NCI-H1436 (cell line): Measurements from ENCODE around the gene WDFY4.

Experiments
- DNase-seq: peaks from one replicate; lab custom pipeline; 2025; lab: John Stamatoyannopoulos, UW

The WDFY4 gene

DNA sequence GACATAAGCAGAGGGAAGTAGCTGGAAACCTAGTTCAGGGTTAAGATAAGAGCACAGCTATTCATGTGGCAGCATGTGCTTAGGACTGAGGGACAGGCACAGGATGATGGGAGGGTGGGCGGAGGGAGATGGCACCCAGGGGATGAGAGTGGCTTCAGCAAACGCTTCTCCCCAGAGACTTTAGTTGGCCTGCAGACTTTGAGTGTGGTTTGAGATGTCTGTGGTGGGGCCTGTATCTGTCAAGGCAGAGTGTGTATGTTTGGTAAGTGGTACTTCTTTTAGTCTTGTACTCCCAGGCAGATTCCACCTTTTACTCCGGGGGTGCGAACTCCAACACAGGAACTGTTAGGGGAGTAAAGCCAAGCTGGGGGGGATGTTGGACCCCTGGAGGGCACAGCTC lies 88.9 kb downstream of the WDFY4 start:
- DNase-seq, result no peak

DNA sequence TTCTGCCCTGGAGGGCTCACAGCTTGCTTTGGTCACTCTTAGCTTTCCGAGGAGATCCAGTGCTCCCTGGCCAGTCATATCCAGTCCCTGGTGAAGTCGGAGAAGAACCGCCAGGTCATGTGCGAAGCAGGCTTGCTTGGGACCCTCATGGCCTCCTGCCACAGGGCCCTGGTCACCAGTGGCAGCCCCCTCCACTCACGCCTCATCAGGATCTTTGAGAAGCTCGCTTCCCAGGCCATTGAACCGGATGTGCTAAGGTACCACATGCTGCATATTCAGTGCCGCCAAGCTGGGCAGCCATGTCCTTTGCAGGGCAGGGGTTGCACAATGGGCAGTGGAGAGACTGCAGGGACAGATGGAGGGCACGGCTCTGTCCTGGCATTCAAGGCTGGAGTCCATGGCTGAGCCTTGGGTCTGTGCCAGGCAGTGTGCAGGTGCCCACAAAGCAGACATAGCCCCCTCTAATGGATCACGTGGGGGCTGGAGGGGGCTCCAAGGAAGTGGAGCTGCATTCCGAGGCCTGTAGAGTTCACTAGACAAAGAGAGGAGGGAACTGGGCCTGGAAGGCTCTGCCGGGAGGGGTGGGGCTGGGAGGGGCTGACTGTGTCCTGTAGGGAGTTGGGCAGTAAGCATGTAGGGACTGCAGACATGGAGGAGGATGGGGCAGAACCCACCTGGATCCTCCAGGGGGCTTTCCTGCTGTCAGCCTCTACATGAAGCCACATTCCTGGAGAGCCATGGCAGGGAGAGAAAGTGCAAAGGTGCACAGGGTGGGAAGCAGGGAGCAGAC lies 89.9 kb downstream of the WDFY4 start:
- no peak for DNase-seq

DNA sequence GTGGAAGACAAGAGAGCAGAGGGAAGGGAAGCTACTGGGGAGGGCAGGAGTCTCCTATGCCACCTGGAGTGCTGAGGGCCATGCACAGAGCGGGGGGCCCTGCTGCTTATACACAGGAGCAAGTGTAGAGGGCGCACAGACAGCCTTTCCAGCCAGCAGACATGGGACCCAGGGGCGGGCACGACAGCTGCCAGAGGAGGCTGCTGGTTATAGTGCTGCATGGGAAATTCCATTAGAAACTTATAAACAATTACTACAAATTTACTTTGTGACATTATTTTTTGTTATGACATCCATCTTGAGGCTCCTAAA lies 90.5 kb downstream of the WDFY4 start:
- no peak for DNase-seq

DNA sequence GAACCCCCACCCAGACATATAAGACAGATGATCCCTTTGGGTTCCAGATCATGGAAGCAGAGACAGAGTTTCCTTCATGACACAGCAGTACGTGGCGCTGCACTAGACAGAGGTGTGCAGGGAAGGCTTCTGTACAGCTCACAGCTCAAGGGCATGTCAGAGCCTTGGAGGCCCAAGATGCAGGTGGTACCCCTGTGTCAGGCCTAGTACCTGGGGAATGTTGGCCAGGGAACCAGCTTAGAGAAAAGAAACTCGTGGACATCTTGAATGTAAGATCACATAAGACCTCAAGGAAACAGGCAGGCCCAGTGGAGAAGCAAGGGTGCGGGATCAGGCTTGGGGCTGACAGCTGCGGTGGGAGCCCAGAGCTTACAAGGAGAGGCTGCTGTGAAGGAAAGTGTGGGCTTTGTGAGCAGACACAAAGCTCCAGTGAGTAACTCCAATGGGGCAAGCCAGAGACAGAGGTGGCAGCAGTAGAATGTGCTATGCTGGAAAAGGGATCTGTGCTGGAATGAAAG lies 91.4 kb downstream of the WDFY4 start:
- no peak for DNase-seq

DNA sequence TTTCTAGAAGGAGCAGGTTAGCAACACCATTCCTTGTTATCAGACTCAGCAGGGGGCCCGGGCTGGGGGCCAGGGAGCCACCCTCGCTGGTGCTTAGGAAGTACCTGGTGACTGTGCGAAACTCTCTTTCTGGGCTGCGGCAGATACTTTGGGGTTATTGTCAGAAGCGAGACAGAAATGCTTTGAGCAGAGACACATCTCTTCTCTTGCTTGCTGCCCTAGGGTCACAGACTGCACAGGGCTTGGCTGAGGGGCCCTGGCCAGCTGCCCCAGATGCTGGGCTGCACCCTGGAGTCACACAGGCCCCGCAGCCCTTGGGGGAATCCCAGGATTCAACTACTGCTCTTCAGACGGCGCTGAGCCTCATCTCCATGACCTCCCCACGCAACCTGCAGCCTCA lies 91.9 kb downstream of the WDFY4 start:
- DNase-seq, result no peak

DNA sequence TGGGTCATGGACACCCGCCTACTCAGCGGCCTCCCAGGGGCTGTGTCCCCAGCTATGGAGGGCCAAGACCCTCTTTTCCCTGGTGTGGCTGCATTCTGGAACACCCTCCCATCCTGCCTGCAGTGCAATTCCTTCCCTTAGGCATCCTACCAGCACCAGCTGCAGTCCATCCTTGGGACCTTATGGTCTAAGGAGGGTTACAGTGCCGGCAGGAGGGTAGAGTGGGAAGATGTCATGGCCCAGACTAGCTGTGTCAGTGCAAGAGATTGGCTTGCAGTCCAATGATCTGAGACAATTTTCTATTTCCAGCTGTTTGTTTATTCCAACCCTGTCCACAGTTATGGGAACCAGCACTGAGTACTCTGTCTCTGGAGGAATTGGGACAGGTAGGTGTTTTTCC lies 92.4 kb downstream of the WDFY4 start:
- DNase-seq, result no peak

DNA sequence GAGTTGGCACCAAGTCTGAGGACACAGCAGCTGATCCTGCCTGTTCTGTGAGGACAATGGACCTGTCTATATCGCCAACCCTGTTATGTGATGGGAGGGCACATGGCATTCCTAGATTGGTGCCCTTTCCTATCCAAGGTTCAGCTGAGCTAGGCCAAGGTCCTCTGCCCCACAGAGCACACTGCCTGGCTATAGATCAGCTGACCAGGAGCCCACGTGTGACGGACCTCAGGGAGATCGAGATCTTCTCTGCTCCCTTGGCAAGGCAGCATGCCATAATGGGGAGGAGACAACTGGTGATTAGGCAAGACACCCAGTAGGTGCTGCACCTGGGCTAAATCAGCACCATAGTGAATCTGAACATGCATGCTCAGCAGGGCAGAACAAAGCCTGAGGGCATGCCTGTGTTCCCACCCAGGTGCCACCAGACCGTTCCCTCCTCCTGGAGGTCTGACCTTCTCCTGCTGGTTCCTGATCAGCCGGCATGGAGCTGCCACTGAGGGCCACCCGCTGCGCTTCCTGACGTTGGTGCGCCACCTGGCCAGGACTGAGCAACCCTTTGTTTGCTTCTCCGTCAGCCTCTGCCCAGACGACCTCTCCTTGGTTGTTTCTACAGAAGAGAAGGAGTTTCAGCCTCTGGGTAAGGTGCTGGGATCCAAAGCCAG lies 93.7 kb downstream of the WDFY4 start:
- DNase-seq, result no peak

DNA sequence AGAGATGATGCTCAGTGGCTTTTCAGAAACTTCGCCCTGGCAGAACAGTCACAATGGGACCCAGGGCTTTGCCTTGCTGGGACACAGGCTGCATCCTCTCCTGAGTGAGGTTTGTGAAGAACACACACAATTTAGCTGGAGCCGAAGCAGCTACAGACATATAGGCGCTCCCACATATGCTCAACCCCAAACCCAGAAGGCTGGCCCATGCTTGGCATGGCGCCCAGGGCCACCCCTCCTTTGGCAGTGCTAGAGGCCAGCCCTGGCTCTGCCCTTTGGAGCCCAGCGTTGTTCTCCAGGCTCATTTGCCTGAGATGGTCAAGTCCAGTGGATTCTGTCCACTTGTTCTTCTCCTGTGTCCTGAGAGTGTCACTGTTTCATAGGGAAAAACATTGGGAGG lies 94.4 kb downstream of the WDFY4 start:
- no peak for DNase-seq

DNA sequence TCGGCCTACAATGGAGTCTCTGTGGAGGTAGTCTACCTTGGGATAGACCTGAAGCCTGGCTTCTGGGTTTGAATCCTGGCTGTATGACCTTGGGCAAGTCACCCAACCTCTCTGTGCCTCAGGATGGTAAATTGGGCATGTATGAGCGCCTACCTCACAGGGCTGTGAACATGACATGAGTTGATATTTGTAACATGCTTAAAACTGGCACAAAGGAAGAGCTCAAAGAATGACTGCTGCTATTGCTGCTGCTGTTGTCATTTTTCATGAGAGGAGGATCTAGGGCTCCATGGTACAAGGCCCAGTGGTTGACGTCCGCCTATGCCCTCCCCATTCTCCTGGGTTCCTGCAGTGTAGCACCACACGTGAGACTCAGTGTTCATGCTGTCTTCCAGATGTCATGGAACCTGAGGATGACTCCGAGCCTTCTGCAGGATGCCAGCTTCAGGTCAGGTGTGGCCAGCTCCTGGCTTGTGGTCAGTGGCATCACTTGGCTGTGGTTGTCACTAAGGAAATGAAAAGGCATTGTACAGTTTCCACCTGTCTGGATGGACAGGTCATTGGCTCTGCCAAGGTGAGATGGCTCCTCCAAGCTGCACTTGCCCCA lies 95.0 kb downstream of the WDFY4 start:
- no peak for DNase-seq

DNA sequence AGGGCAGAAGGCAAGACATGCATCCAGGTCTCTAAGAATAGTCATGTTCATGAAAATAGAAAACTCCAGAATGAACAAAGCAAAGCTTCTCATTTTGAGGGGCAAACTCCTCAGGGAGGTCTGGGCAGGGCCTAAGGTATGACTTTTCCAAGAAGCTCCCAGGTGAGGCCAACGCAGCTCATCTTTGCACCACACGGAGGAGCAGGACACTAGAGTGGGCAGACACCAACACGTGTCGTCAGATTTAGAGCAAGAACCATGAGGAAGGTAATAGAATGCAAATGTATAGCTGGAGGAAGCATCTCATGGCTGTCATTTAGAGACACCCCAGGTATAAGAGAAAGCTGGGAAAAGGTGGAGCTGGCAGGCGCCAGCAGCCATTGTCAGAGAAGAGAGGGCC lies 95.7 kb downstream of the WDFY4 start:
- no peak for DNase-seq

DNA sequence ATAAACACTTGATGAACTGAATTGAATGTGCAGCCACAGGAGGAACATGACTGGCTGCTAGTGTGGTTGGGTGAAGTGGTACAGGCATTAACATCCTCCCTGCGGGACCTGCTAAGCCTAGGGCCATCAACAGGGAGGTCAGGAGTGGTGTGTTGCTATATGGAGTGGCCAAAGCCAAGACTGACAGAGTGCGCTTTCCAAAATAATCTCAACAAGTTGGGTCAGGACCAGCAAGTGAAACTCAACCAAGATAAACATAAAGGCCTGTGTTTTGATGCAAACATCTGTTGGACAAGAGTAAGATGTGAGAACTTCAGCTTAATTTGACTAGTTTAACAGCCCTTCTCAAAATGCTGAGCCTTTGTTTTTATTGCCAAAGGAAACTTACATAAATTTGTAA lies 97.7 kb downstream of the WDFY4 start:
- DNase-seq, result no peak

DNA sequence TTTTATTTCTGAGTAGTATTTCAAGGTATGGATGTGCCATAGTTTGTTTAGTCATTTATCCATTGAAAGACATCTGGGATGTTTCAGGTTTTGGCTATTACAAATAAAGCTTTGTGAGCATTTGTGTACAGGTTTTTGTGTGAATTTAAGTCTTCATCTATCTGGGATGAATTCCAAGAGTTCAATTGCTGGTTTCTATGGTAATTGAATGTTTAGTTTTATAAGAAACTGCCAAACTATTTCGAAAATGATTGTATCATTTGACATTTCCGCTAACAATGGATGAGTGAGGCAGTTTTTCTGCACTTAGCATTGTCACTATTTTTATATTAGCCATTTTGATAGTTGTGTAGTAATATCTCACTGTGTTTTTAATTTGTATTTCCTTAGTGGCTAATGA lies 99.4 kb downstream of the WDFY4 start:
- DNase-seq, result no peak

DNA sequence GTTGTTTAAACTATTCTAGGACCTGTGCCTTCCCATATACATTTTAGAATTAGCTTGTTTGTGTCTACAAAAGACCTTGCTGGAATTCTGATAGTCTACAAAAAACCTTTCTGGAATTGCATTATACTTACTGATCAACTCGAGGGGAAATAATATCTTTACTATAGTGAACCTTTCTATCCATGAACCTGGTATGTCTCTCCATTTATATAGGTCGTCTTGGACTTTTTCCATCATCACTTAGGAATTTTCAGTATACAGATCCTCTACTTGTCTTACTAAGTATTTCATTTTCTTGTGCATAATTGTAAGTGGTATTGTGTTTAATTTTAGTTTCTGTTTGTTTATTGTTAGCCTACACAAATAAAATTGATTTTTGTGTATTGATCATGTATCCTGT lies 101.1 kb downstream of the WDFY4 start:
- DNase-seq, result no peak

DNA sequence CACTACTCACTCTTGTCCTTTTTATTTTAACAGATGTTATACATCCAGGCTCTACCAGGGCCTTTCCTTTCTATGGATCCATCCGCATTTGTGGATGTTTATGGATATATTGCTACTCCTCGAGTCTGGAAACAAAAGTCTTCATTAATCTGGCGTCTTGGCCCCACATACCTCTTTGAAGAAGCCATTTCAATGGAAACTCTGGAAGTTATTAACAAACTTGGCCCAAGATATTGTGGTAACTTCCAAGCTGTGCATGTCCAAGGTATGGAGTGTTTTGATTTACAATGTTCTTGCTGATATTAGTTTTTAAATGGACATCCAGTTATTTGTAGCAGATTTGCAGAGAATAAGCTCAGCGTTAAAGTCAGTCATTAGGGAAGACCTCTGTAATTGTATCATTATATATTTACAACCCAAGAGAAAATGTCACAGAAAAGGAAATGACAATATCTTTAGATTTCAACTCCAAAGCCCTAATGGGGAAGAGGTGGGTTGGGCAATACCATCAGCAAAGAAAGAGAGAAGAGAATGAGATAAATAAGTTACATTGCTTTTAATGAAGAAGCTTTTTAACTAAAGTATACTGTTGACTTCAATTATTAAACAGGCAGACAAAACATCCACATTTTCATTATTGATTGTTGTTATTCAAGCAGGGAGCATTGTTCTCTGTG lies 102.1 kb downstream of the WDFY4 start:
- DNase-seq, result no peak

DNA sequence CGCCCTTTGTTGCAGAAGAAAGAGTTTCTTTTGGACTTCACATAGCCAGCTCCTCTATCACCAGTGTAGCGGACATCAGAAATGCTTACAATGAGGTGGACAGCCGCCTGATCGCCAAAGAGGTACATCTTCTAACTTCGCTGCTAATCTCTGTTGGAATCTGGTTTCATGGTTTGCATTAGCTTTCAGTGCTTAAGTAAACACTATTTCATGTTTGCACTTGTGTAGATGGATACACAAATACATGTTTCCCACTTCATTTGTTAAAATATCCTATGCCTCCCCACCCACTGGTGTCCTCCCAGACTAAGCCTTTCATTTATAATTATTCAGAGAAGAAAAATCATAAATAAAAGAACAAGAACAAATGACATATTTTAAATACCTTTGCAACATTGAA lies 103.9 kb downstream of the WDFY4 start:
- DNase-seq, result no peak

DNA sequence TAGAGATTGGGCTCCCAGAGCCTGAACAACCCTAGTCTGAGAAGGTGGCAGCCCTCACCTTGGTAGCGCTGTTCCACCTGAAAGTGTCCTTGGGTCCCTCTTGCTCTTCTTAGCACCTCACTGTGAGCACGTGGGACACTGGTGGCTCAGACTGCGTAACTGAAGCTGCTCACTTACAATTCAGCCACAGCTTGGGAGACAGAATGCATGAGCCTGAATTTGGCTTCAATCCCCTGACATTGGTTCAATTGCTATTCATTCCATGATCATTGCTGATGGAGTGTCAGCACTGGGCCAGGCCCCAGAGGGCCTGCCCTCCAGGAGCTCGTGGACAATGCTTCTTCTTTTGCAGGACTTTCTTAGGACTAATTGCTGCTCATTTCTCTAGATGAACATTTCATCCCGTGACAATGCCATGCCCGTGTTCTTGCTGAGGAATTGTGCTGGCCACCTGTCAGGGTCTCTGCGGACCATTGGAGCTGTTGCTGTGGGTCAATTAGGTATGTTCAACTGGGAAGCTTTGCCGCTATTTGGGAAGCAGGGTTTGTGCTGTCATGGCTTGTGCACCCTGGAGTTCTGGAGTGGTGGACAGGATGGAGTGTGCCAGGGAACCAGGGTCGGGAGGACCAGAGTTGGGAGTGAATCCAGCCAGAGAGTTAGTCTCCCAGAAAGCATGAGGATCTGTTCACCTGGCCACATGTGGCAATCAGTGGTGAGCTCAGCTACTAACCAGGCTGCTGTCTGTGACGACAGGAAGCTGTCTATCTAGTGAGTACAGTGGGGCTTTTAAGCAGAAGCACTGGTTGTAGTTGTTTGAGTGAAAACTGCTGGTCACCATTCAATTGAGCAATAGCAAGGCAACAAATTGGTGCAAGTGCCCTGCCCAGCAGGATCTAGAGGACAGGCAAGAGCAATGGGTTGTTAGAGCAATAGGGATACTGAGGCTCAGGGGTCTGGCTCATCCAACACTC lies 105.1 kb downstream of the WDFY4 start:
- DNase-seq, result no peak

DNA sequence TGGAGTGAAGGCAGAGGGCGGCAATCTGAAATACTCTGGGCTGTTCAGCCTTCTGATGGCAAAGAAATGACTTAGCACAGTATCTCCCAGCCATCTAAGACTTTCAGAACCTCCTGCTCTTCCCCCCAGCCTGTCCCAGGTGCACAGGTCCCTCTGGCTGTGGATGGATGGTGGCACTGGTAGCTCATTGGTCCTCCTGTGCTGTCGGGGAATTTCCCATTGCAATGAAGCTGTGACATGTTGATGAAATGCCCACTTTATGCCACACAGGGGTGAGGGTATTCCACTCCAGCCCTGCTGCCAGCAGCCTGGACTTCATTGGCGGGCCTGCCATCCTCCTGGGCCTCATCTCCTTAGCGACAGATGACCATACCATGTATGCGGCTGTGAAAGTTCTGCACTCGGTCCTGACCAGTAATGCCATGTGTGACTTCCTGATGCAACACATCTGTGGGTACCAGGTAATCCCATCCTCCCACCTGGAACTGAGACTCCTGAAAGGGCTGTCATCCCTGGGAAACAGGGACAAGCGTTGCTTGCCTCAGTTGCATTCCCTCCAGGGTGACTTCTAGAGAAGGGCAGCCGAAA lies 105.9 kb downstream of the WDFY4 start:
- DNase-seq, result no peak

DNA sequence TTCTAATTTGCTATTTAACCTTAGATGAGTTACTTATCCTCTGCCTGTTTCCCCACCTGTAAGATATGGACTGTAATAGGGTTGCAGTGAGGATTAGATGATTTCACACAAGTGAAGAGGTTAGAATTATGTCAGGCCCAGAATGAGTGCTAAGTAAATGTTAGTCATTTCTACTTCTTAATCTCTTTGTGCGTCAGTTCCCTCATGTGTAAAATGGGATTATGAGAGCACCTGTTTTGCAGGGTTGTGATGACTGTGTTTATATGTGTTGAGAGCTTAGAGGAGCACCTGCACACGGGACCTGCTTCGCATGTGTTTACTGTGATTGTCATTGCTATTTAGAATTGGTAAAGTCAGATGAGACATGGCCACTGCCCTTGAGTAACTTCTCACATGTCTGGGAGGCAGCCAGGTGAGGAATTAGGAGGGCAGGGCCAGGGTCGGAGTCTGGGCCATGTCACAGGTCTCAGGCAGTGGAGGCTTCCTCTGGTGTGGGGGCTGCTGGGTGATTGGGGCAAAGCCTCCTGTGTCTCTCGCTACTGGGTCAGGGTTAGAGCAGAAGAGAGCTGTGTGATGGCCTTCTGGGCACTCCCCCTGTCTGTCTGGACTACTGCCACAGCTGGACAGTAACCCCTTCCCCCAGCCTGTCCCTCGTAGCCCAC lies 106.7 kb downstream of the WDFY4 start:
- no peak for DNase-seq

DNA sequence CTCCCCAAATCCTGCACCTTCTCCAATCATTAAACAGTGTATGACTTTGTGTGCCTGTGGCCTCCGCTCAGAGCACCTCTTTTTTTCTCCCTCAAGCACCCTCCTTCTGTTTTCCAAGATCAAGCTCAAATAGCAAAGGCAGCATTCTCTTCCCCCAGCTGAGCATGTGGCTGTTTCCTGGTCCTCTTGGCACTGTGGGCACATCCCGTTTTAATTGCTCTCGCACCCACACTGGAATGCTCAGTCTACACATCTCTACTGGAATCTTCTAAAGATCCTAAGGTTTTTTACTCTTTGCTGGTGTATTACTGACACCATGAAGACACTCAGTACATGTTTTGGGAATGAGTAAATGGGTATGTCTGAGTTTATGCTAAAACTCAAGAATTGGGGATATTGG lies 107.4 kb downstream of the WDFY4 start:
- no peak for DNase-seq

DNA sequence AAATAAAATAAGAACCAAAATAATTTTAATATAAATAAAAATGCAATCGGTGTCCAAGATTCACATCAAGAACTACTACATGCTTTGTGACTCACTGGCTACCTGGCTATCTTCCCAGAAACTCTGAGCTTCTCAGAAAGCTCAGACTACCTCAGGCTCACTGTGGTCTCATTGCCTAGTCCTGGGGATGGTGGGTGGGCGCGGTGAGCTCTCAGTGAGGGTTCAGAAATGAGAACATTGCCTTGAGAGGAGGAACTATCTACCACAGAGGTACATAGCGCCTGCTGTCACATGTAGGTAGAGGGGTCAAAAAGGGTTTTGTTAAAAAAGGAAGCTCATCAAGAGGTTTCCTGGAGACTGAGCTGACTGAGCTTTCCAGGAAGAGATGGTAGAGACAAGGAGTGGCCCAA lies 108.0 kb downstream of the WDFY4 start:
- no peak for DNase-seq

DNA sequence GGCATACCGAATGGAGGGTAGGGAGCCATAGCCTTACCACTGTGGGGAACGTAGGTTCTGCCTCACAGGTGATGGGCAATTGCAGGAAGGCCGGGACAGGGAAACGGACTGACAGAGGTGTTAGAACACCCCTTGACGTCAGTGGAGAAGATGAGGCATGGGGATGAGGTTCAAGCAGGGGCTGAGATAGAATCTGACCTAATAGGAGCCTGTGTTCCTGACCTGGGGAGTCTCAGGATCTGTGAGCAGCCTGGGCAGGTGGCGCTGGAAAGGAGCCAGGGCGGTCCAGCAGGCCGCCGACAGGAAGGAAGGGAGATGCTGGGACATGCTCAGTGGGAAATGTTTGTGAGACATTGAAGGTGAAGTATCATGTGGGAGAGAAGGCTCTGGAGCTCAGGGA lies 109.4 kb downstream of the WDFY4 start:
- DNase-seq, result no peak
